Epidermal melanocyte (primary cell): ENCODE measurements around the gene SART1.
"Not testable (repeated sequence)": the region's sequence is repeated elsewhere in the genome, so short reads cannot be mapped to it uniquely, and the experiment has no call there.

Experiments used
- DNase-seq: peaks from one replicate; pipeline ENCODE4 v3.0.0; 2011; ENCODE audit warnings: low spot score; ENCODE audit not compliant: insufficient read length

The SART1 gene

DNA sequence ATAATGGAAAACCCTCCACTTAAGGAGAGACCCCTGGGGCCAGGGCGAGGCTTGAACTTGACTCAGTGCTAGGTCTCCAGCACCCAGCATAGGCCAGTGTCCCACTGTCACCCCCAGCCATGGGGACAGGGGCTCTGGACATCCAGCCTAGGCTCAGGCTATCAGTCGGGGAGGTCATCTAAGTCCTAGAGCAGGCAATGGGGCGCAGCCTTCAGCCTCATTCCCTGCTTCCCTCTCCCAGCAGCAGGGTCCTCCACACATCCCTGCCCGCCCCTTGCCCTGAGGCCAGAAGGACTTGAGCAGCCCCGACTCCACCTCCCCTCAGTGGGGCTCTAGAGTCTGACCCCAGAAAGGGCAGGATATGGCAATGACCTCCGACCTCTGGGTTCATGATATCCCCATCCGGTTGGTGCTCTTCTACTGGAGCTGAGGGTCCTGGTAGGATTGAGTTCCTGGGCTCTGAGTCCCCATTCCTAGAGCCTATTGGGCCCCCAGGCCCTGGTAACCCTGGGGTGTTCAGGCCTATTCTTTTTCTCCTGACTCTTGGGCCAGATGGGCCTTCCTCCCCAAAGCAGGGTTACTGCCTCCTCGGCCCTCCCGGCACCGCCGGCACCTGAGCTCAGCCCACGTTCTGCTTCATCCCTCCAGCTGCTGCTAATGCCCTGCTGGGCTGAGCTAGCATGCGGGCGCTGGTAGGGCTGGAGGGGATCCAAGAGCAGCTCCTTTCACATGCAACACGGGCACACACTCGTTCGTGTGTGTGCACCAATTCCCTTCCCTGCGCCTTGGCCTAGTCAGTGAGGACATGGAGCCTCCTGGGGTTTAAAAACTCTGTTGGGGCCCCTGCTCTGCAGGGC is 54.6 kb downstream of the SART1 start:
- no peak for DNase-seq

DNA sequence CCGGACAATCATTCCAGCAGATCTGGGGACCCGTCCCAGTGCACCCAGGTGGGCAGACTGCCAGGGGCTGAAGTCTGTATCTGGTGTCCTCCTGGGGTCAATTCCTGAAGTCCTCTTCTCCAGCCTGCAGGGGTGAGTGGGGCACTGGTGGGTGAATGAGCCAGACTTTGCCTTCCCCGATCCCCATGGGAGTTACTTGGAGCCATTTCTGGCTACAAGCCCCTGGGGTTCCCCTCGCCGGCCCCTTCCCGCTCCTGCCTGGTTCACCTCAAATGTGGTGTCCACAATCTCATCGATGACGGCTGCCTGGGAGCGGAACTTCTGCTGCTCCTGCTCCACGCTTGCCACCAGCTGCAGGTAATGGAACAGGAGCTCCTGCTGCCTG is 55.3 kb downstream of the SART1 start:
- no peak for DNase-seq

DNA sequence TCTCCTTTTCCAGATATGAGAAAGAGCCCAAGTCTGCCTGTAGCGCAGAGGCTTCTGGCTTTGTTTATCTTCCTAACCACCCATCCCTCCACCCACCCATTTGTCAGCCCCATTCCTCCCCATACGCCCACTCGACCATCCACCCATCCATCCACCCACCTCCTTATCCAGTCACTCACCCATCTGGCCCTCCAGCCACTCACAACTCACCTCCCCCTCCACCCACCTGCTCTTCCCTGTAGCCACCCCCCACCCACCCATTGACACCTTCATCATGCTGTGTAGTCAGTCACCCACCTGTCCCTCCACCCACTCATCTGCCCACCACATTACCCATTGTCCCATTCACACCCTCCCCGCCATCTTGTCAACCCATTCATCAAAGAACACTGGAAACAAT is 55.8 kb downstream of the SART1 start:
- DNase-seq = no peak

DNA sequence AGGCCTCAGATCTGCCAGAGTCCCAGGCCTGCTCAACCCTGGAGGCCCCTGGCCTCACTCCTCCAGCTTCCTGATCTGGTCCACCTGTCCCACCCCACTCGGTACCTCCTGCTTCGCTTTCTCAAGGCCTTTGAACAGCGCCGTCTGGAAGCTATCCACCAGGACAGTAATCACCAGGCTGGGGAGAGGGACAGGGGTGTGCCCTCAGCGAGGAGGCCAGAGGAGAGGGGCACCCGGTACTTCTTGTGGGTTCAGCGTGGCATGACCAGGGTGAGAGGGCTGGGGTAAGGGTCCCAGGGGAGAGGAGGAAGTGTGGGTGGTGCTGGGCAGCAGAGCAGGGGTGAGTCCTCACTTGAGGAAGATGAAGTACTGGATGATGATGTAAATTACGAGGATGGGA is 58.7 kb downstream of the SART1 start:
- DNase-seq = no peak

DNA sequence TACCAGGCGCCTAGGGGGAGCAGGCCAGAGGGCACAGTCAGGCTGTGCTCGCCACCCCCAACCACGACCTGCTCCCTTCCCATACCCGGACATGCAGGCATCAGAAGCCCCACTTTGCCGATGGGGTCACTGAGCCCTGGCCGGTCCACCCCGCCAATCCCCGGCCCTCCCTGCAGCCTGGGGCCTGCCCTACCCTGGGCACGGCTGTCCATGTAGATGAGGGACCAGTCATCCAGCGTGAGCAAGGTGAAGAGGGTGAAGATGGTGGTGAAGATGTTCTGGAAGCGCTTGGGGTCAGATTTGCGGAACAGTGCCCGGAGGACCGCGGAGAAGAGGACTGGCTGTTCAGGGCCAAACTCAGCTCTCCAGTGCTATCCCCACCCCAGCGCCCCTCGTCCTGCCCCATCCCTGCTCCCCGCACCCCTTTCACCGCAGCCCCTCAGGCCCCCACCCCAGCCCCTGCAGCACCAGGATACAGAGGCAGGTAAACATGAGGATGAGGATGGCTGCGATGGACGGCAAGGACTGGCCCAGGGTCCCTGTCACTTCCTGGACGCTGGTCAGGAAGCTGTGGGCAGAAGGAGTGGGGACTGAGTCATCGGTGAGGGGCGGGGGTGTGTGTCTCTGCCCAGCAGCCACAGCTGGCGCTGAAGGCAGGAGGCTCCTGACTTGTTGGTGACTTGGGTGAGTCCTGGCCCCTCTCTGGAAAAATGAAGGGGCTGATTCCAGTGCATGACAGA is 59.3 kb downstream of the SART1 start:
- DNase-seq = peak; percentile 50

- DNase-seq = peak; percentile 81
Measured at GRCh38 chr11:66022401-66023185, 61.1 kb downstream of the SART1 start.

GRCh38 chr11:66023186-66023440 is 61.6 kb downstream of the SART1 start:
- DNase-seq = not testable (repeated sequence)

GRCh38 chr11:66026017-66026529 is 64.5 kb downstream of the SART1 start, which contains the start of gene CATSPER1:
TSS of gene CATSPER1 (minus strand) at chr11:66026479. CDS start at chr11:66026379, 100 bp downstream.
- no peak for DNase-seq
